ENCODE data around the gene POLDIP2.

The POLDIP2 gene

DNA sequence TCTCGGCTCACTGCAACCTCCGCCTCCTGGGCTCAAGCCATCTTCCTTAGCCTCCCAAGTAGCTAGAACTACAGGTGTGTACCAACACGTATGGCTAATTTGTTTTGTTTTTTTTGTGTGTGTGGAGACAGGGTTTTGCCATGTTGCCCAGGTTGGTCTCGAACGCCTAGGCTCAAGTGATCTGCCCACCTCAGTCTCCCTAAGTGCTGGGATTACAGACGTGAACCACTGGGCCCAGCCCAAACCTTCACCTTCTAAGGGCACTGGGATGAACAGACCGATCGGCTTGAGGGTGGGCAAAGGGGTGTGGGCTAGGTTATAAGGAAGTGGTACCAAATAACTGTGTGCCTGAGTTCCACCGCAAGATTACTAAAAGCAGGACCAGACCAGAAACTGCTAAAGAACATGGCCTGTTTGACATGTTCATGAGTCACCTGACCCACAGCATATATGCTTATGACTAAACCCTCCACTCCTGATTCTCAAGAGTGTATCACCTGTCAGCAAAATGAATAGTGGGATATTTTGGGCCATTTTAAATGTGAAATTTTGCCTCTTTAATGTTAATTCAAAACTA, 30.2 kb downstream of the POLDIP2 start:
- Histone ChIP-seq H3K36me3 (ENCODE audit: insufficient read depth, low read length) (peaks cover 42% of the 10 kb centered on the region; the same call in 1 of the 2 replicates), H3K79me2 (ENCODE audit: insufficient read depth, low read length) (peaks cover 45% of the 10 kb centered on the region), H3F3A (ENCODE audit: low read depth) (no peaks in the 10 kb centered on the region; the same call in 1 of the 2 replicates), H3K4me1 (ENCODE audit: insufficient read depth, low read length, poor library complexity, severe bottlenecking) (peaks cover 22% of the 10 kb centered on the region), H3K9ac (ENCODE audit: low read depth, low read length, poor library complexity, severe bottlenecking) (no peak overlapping the region), H2AFZ (ENCODE audit: low read length) (no peak overlapping the region), H3K4me3 (ENCODE audit: low read length, poor library complexity, severe bottlenecking) (no peak overlapping the region), H3K4me2 (ENCODE audit: low read depth, low read length, poor library complexity, severe bottlenecking) (no peak overlapping the region), H3K27me3 (ENCODE audit: insufficient read depth, low read length, poor library complexity, severe bottlenecking) (no peaks in the 10 kb centered on the region), H3K9me2 (replicated peaks; ENCODE audit: low read depth, low read length) (no peaks in the 10 kb centered on the region), H4K20me1 (ENCODE audit: insufficient read depth, low read length, poor library complexity, severe bottlenecking) (peaks cover 34% of the 10 kb centered on the region), H3K9me3 (ENCODE audit: insufficient read depth, low read depth, low read length) (no peaks in the 10 kb centered on the region)
- no peak for TF ChIP-seq EZH2phosphoT487 (IDR thresholded peaks at IDR 0.05; ENCODE audit: borderline replicate concordance)
- TF ChIP-seq, protein P1, sequence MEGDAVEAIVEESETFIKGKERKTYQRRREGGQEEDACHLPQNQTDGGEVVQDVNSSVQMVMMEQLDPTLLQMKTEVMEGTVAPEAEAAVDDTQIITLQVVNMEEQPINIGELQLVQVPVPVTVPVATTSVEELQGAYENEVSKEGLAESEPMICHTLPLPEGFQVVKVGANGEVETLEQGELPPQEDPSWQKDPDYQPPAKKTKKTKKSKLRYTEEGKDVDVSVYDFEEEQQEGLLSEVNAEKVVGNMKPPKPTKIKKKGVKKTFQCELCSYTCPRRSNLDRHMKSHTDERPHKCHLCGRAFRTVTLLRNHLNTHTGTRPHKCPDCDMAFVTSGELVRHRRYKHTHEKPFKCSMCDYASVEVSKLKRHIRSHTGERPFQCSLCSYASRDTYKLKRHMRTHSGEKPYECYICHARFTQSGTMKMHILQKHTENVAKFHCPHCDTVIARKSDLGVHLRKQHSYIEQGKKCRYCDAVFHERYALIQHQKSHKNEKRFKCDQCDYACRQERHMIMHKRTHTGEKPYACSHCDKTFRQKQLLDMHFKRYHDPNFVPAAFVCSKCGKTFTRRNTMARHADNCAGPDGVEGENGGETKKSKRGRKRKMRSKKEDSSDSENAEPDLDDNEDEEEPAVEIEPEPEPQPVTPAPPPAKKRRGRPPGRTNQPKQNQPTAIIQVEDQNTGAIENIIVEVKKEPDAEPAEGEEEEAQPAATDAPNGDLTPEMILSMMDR (conservative IDR thresholded peaks at IDR 0.05; ENCODE audit: low read length), result no peak

DNA sequence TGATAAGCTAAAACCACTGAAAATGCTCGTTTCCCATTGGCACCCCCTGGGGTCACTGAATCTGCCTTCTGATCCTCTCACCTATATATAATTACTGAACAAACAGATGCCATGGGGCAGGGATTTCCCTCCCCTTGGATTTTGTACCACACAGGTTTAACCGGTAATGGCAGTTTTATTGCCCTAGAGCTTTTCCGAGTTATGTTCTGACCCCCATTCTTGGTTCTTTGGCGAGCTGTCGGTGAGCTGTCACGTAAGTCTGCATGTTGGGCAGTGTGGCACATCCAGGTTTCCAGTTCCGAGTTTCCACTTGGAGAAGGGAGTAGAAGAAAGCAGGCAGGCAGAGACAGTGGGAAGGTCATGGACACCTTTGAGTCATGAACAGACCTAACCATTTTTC, 31.2 kb downstream of the POLDIP2 start:
- Histone ChIP-seq H4K20me1 (ENCODE audit: insufficient read depth, low read length, poor library complexity, severe bottlenecking) (peaks cover 44% of the 10 kb centered on the region), H3F3A (ENCODE audit: low read depth) (peaks cover under 1% of the 10 kb centered on the region), H3K4me1 (ENCODE audit: insufficient read depth, low read length, poor library complexity, severe bottlenecking) (peaks cover 32% of the 10 kb centered on the region), H3K9me2 (replicated peaks; ENCODE audit: low read depth, low read length) (no peaks in the 10 kb centered on the region), H3K79me2 (ENCODE audit: insufficient read depth, low read length) (peaks cover 55% of the 10 kb centered on the region), H3K4me2 (ENCODE audit: low read depth, low read length, poor library complexity, severe bottlenecking) (peak overlapping the region; percentile 97), H3K9me3 (ENCODE audit: insufficient read depth, low read depth, low read length) (no peaks in the 10 kb centered on the region), H3K36me3 (ENCODE audit: insufficient read depth, low read length) (peaks cover 42% of the 10 kb centered on the region; the same call in 1 of the 2 replicates), H3K27me3 (ENCODE audit: insufficient read depth, low read length, poor library complexity, severe bottlenecking) (no peaks in the 10 kb centered on the region), H3K9ac (ENCODE audit: low read depth, low read length, poor library complexity, severe bottlenecking) (no peak overlapping the region), H3K4me3 (ENCODE audit: low read length, poor library complexity, severe bottlenecking) (no peak overlapping the region), H2AFZ (ENCODE audit: low read length) (no peak overlapping the region)
- TF ChIP-seq, protein P1 (conservative IDR thresholded peaks at IDR 0.05; ENCODE audit: low read length), result no peak
- no peak for TF ChIP-seq EZH2phosphoT487 (IDR thresholded peaks at IDR 0.05; ENCODE audit: borderline replicate concordance)

DNA sequence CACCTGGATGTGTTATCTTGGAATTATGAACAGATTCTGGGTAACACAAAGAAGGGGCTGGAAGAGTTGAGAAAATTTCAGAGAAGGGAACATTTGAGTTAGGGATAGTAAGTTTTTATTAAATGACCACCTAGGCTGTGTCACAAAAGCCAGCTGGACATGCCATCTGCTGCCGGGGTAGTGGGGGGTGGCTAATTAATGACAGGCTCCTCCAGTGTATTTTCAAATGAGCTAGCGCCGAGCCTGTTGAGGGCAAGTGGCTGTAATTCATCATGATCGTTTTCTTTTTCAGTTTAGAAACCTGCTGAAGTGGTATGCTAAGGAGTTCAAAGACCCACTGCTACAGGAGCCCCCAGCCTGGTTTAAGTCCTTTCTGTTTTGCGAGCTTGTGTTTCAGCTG, 32.1 kb downstream of the POLDIP2 start:
- Histone ChIP-seq H2AFZ (ENCODE audit: low read length) (no peak overlapping the region), H3K79me2 (ENCODE audit: insufficient read depth, low read length) (peaks cover 65% of the 10 kb centered on the region), H3K9me2 (replicated peaks; ENCODE audit: low read depth, low read length) (no peaks in the 10 kb centered on the region), H3K9me3 (ENCODE audit: insufficient read depth, low read depth, low read length) (no peaks in the 10 kb centered on the region), H3F3A (ENCODE audit: low read depth) (peaks cover 3% of the 10 kb centered on the region), H3K36me3 (ENCODE audit: insufficient read depth, low read length) (peaks cover 42% of the 10 kb centered on the region; the same call in 1 of the 2 replicates), H3K4me1 (ENCODE audit: insufficient read depth, low read length, poor library complexity, severe bottlenecking) (peaks cover 41% of the 10 kb centered on the region), H4K20me1 (ENCODE audit: insufficient read depth, low read length, poor library complexity, severe bottlenecking) (peaks cover 52% of the 10 kb centered on the region), H3K4me2 (ENCODE audit: low read depth, low read length, poor library complexity, severe bottlenecking) (peak overlapping the region; percentile 97), H3K4me3 (ENCODE audit: low read length, poor library complexity, severe bottlenecking) (no peak overlapping the region), H3K9ac (ENCODE audit: low read depth, low read length, poor library complexity, severe bottlenecking) (peak overlapping the region; percentile 37), H3K27me3 (ENCODE audit: insufficient read depth, low read length, poor library complexity, severe bottlenecking) (no peaks in the 10 kb centered on the region)
- no peak for TF ChIP-seq EZH2phosphoT487 (IDR thresholded peaks at IDR 0.05; ENCODE audit: borderline replicate concordance)
- TF ChIP-seq, protein P1 (conservative IDR thresholded peaks at IDR 0.05; ENCODE audit: low read length), result no peak
